WTC11 (cell line): ENCODE measurements around the gene TREM1. TPM values are rescaled to one million over a fixed set of nuclear protein-coding genes. Genes with fewer than 3 reads are reported as not detected.

Experiments used
- ATAC-seq: fragments of 200-7000 bp; cut with Tn5 transposase; 2 replicates; pipeline ENCODE4 v1.10.0; 2021; ENCODE audit warnings: mild to moderate bottlenecking, moderate library complexity
- CTCF ChIA-PET: fragments of 300-600 bp; sonication (Branson Sonifier 250); formaldehyde crosslinking; loops from one replicate; lab custom pipeline; 2021; ENCODE audit warnings: antibody characterized with exemption; lab: Charles Lee
- POLR2A ChIA-PET: fragments of 350-600 bp; sonication (Branson Sonifier 250); formaldehyde crosslinking; loops from one replicate; lab custom pipeline; 2021; ENCODE audit warnings: antibody characterized with exemption; lab: Charles Lee
- DNase-seq: peaks from one replicate; pipeline ENCODE4 v3.0.0; 2021; ENCODE audit warnings: low spot score
- H3K27ac Mint-ChIP-seq: 2 replicates; pipeline ENCODE4 v1.8.0; 2021; ENCODE audit warnings: mixed read lengths
- H3K27me3 Mint-ChIP-seq: 2 replicates; pipeline ENCODE4 v1.8.0; 2021; ENCODE audit warnings: low read depth, mild to moderate bottlenecking, moderate library complexity, mixed read lengths
- H3K36me3 Mint-ChIP-seq: 2 replicates; pipeline ENCODE4 v1.8.0; 2021; ENCODE audit warnings: mixed read lengths
- H3K4me1 Mint-ChIP-seq: 2 replicates; pipeline ENCODE4 v1.8.0; 2022; ENCODE audit warnings: mixed read lengths
- H3K4me3 Mint-ChIP-seq: 2 replicates; pipeline ENCODE4 v1.8.0; 2021; ENCODE audit warnings: mild to moderate bottlenecking, moderate library complexity, mixed read lengths
- H3K9me3 Mint-ChIP-seq: 2 replicates; pipeline ENCODE4 v1.8.0; 2021; ENCODE audit warnings: mixed read lengths
- ATF2 ChIP-seq: sonication (generic); formaldehyde crosslinking; IDR thresholded peaks from 2 replicates; pipeline ENCODE4 v1.8.1; 2022; ENCODE audit warnings: low read depth, missing genetic modification reagents, borderline replicate concordance
- E2F5 ChIP-seq: sonication (generic); formaldehyde crosslinking; IDR thresholded peaks from 2 replicates; pipeline ENCODE4 v1.8.1; 2022; ENCODE audit warnings: mild to moderate bottlenecking, moderate library complexity, missing genetic modification reagents
- ESRRA ChIP-seq: sonication (generic); formaldehyde crosslinking; IDR thresholded peaks from 2 replicates; pipeline ENCODE4 v1.8.1; 2022; ENCODE audit warnings: mild to moderate bottlenecking, missing genetic modification reagents, borderline replicate concordance
- HMGA2 ChIP-seq: fragments of 250-450 bp; sonication (Bioruptor Pico); IDR thresholded peaks from 2 replicates; pipeline ENCODE4 v1.4.0; 2021; ENCODE audit warnings: mild to moderate bottlenecking, moderate library complexity
- IRF2 ChIP-seq: sonication (generic); formaldehyde crosslinking; IDR thresholded peaks from 2 replicates; pipeline ENCODE4 v1.8.0; 2022; ENCODE audit warnings: low read depth, missing genetic modification reagents, borderline replicate concordance
- MLX ChIP-seq: sonication (generic); formaldehyde crosslinking; IDR thresholded peaks from 2 replicates; pipeline ENCODE4 v1.8.1; 2023; ENCODE audit warnings: mild to moderate bottlenecking, missing genetic modification reagents, moderate library complexity
- MYBL2 ChIP-seq: sonication (generic); formaldehyde crosslinking; IDR thresholded peaks from 2 replicates; pipeline ENCODE4 v1.8.1; 2023; ENCODE audit warnings: mild to moderate bottlenecking, moderate library complexity, missing genetic modification reagents
- NFYB ChIP-seq: sonication (generic); formaldehyde crosslinking; conservative IDR thresholded peaks from 2 replicates; pipeline ENCODE4 v1.8.0; 2022; ENCODE audit warnings: low read depth, missing genetic modification reagents
- OVOL2 ChIP-seq: fragments of 250-450 bp; sonication (Bioruptor Pico); IDR thresholded peaks from 2 replicates; pipeline ENCODE4 v1.9.0; 2021; ENCODE audit warnings: mild to moderate bottlenecking, borderline replicate concordance
- SMAD3 ChIP-seq: sonication (generic); formaldehyde crosslinking; IDR thresholded peaks from 2 replicates; pipeline ENCODE4 v1.8.0; 2022; ENCODE audit warnings: missing genetic modification reagents, mild to moderate bottlenecking, borderline replicate concordance
- SMAD4 ChIP-seq: sonication (generic); formaldehyde crosslinking; IDR thresholded peaks from 2 replicates; pipeline ENCODE4 v1.8.0; 2022; ENCODE audit warnings: mild to moderate bottlenecking, missing genetic modification reagents
- TCF7 ChIP-seq: sonication (generic); formaldehyde crosslinking; IDR thresholded peaks from 2 replicates; pipeline ENCODE4 v1.8.0; 2022; ENCODE audit warnings: mild to moderate bottlenecking, low read depth, missing genetic modification reagents, moderate library complexity
- TEAD1 ChIP-seq: sonication (generic); formaldehyde crosslinking; IDR thresholded peaks from 2 replicates; pipeline ENCODE4 v1.8.0; 2022; ENCODE audit warnings: mild to moderate bottlenecking, missing genetic modification reagents
- TP53 ChIP-seq: sonication (generic); formaldehyde crosslinking; IDR thresholded peaks from 2 replicates; pipeline ENCODE4 v1.8.1; 2023; ENCODE audit warnings: mild to moderate bottlenecking, missing genetic modification reagents
- ZNF138 ChIP-seq: sonication (generic); formaldehyde crosslinking; conservative IDR thresholded peaks from 2 replicates; pipeline ENCODE4 v1.8.1; 2022; ENCODE audit warnings: mild to moderate bottlenecking, moderate library complexity, missing genetic modification reagents
- ZNF396 ChIP-seq: fragments of 250-450 bp; sonication (Bioruptor Pico); IDR thresholded peaks from 2 replicates; pipeline ENCODE4 v1.8.0; 2021; ENCODE audit warnings: mild to moderate bottlenecking, moderate library complexity, borderline replicate concordance
- ZNF532 ChIP-seq: fragments of 250-450 bp; sonication (Bioruptor Pico); IDR thresholded peaks from 2 replicates; pipeline ENCODE4 v1.9.0; 2021; ENCODE audit warnings: mild to moderate bottlenecking, borderline replicate concordance
- total RNA-seq: library from RNA; stranded (reverse); gene quantifications from 3 replicates; pipeline ENCODE4 v1.2.3, GENCODE V29; 2021
- TF ChIP-seq, protein P1 (sequence below): sonication (generic); formaldehyde crosslinking; IDR thresholded peaks from 2 replicates; pipeline ENCODE4 v1.8.1; 2022; ENCODE audit warnings: mild to moderate bottlenecking, missing genetic modification reagents, moderate library complexity, borderline replicate concordance
- TF ChIP-seq, protein P2 (sequence below): fragments of 250-450 bp; sonication (Bioruptor Pico); IDR thresholded peaks from 2 replicates; pipeline ENCODE4 v1.9.0; 2021; ENCODE audit warnings: mild to moderate bottlenecking
- TF ChIP-seq, protein P3 (sequence below): sonication (generic); formaldehyde crosslinking; IDR thresholded peaks from 2 replicates; pipeline ENCODE4 v1.8.1; 2023; ENCODE audit warnings: mild to moderate bottlenecking, missing genetic modification reagents, borderline replicate concordance

The TREM1 gene
- total RNA-seq, 1 experiment from 2014 or later = not detected

DNA sequence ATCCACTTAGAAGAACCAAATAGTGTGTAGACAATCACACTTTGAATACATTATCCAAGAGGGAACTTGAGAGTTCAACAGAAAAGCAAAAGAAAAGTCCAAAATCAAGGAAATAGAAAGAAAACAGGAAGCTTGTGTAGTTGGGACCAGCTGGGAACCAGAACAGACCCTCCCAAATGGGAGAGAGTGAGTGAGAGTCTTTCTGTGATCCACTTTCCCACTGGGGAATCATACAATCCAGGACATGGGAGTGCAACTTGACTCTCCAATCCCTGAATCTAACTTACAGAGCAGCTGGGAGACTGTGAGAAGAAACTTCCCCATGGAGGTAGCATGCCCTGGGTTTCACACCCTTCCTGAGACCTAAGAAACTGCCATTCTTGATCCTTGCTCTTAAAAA, 31.4 kb downstream of the TREM1 start (continued):
- TF ChIP-seq ATF2 (CRISPR knock-in tag) = no peak
- TF ChIP-seq MYBL2 = no peak
- TF ChIP-seq SMAD3 (CRISPR knock-in tag) = no peak
- no peak for TF ChIP-seq ESRRA (CRISPR knock-in tag)
- TF ChIP-seq ZNF138 (CRISPR knock-in tag) = no peak
- TF ChIP-seq TEAD1 (CRISPR knock-in tag) = no peak
- TF ChIP-seq ZNF396 (CRISPR knock-in tag) = no peak
- TF ChIP-seq, protein P1, sequence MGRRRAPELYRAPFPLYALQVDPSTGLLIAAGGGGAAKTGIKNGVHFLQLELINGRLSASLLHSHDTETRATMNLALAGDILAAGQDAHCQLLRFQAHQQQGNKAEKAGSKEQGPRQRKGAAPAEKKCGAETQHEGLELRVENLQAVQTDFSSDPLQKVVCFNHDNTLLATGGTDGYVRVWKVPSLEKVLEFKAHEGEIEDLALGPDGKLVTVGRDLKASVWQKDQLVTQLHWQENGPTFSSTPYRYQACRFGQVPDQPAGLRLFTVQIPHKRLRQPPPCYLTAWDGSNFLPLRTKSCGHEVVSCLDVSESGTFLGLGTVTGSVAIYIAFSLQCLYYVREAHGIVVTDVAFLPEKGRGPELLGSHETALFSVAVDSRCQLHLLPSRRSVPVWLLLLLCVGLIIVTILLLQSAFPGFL (CRISPR knock-in tag) = no peak
- no peak for TF ChIP-seq ZNF532 (CRISPR knock-in tag)

- H3K4me3 Mint-ChIP-seq = no peak overlapping the region
- ATAC-seq (no peak), DNase-seq (no peak)
- H3K4me1 Mint-ChIP-seq = no peaks in the 10 kb centered on the region
- POLR2A ChIA-PET = no interaction called here
- H3K27me3 Mint-ChIP-seq = peaks cover 5% of the 10 kb centered on the region
- H3K36me3 Mint-ChIP-seq = no peaks in the 10 kb centered on the region
- no peak overlapping the region for H3K27ac Mint-ChIP-seq
- H3K9me3 Mint-ChIP-seq = no peaks in the 10 kb centered on the region
- CTCF ChIA-PET = interaction anchor here (2.1 kb wide), 1 partner anchor 61 kb away, joined by 4 read pairs; no protein-coding TSS in a partner anchor
- TF ChIP-seq SMAD4 (CRISPR knock-in tag) = no peak
- TF ChIP-seq, protein P2, sequence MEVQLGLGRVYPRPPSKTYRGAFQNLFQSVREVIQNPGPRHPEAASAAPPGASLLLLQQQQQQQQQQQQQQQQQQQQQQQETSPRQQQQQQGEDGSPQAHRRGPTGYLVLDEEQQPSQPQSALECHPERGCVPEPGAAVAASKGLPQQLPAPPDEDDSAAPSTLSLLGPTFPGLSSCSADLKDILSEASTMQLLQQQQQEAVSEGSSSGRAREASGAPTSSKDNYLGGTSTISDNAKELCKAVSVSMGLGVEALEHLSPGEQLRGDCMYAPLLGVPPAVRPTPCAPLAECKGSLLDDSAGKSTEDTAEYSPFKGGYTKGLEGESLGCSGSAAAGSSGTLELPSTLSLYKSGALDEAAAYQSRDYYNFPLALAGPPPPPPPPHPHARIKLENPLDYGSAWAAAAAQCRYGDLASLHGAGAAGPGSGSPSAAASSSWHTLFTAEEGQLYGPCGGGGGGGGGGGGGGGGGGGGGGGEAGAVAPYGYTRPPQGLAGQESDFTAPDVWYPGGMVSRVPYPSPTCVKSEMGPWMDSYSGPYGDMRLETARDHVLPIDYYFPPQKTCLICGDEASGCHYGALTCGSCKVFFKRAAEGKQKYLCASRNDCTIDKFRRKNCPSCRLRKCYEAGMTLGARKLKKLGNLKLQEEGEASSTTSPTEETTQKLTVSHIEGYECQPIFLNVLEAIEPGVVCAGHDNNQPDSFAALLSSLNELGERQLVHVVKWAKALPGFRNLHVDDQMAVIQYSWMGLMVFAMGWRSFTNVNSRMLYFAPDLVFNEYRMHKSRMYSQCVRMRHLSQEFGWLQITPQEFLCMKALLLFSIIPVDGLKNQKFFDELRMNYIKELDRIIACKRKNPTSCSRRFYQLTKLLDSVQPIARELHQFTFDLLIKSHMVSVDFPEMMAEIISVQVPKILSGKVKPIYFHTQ (CRISPR knock-in tag) = no peak
- TF ChIP-seq, protein P3, sequence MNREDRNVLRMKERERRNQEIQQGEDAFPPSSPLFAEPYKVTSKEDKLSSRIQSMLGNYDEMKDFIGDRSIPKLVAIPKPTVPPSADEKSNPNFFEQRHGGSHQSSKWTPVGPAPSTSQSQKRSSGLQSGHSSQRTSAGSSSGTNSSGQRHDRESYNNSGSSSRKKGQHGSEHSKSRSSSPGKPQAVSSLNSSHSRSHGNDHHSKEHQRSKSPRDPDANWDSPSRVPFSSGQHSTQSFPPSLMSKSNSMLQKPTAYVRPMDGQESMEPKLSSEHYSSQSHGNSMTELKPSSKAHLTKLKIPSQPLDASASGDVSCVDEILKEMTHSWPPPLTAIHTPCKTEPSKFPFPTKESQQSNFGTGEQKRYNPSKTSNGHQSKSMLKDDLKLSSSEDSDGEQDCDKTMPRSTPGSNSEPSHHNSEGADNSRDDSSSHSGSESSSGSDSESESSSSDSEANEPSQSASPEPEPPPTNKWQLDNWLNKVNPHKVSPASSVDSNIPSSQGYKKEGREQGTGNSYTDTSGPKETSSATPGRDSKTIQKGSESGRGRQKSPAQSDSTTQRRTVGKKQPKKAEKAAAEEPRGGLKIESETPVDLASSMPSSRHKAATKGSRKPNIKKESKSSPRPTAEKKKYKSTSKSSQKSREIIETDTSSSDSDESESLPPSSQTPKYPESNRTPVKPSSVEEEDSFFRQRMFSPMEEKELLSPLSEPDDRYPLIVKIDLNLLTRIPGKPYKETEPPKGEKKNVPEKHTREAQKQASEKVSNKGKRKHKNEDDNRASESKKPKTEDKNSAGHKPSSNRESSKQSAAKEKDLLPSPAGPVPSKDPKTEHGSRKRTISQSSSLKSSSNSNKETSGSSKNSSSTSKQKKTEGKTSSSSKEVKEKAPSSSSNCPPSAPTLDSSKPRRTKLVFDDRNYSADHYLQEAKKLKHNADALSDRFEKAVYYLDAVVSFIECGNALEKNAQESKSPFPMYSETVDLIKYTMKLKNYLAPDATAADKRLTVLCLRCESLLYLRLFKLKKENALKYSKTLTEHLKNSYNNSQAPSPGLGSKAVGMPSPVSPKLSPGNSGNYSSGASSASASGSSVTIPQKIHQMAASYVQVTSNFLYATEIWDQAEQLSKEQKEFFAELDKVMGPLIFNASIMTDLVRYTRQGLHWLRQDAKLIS (CRISPR knock-in tag) = no peak
- TF ChIP-seq ZNF138 (CRISPR knock-in tag) = no peak
- no peak for TF ChIP-seq TCF7
- TF ChIP-seq IRF2 (CRISPR knock-in tag) = no peak
- no peak for TF ChIP-seq E2F5 (CRISPR knock-in tag)
- TF ChIP-seq MYBL2 = no peak
- no peak for TF ChIP-seq HMGA2 (CRISPR knock-in tag)
- TF ChIP-seq OVOL2 = no peak
- no peak for TF ChIP-seq TP53 (CRISPR knock-in tag)
- no peak for TF ChIP-seq MLX
- TF ChIP-seq NFYB (CRISPR knock-in tag) = no peak
These were observed 33.9 kb downstream of the TREM1 start for GRCh38 chr6:41252401-41253169.
